Left hindlimb (tissue), 1 donor: ENCODE results near the gene DIS3.
A peak's percentile ranks its signal among the peaks of the same experiment; 100 is the strongest.
"Not testable (repeated sequence)": the region's sequence is repeated elsewhere in the genome, so short reads cannot be mapped to it uniquely, and the experiment has no call there.

Experiments
- DNase-seq: peaks from one replicate; pipeline ENCODE4 v3.0.0-alpha.2; 2018

The DIS3 gene, protein sequence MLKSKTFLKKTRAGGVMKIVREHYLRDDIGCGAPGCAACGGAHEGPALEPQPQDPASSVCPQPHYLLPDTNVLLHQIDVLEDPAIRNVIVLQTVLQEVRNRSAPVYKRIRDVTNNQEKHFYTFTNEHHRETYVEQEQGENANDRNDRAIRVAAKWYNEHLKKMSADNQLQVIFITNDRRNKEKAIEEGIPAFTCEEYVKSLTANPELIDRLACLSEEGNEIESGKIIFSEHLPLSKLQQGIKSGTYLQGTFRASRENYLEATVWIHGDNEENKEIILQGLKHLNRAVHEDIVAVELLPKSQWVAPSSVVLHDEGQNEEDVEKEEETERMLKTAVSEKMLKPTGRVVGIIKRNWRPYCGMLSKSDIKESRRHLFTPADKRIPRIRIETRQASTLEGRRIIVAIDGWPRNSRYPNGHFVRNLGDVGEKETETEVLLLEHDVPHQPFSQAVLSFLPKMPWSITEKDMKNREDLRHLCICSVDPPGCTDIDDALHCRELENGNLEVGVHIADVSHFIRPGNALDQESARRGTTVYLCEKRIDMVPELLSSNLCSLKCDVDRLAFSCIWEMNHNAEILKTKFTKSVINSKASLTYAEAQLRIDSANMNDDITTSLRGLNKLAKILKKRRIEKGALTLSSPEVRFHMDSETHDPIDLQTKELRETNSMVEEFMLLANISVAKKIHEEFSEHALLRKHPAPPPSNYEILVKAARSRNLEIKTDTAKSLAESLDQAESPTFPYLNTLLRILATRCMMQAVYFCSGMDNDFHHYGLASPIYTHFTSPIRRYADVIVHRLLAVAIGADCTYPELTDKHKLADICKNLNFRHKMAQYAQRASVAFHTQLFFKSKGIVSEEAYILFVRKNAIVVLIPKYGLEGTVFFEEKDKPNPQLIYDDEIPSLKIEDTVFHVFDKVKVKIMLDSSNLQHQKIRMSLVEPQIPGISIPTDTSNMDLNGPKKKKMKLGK

DNA sequence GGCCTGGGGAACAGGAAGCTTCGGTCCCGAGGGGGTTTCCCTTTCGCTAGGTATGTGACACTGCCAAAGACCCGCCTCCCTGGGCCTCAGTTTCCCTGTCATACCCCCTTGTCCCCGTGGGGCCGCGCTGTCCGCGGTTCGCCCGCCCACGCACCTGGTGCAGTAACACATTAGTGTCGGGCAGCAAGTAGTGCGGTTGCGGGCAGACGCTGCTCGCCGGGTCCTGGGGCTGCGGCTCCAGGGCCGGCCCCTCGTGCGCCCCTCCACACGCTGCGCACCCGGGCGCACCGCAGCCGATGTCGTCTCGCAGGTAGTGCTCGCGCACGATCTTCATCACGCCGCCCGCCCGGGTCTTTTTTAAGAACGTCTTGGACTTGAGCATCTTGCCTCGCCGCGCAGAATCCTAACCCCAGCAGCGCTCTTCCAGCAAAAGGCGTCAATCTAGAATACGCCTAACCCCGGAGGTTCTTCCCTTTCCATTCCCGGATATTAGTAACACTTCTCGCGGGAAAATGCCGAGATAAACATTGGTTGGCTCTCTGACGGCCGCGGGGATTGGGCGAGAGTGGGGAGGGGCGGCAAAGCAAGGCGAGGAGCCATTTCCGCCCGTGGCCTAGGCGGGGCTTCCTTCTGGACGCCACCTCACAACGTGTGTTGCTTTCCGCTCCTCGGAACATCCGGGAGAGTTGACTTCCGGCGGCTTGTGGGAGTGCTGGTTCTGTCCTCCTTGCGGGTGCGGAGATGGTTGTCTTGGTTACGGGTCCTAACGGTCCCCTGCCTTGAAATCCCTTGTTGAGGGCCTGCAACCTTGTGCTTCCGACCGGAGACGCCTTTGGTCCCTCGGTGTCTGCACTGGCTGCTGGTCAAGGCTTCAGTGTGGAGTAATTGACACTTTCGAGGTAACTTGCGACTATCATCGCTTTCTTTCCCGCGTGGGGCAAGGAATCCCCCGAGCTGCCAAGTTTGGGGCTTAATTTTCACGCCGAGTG is at the start of gene DIS3, which contains the start of gene PIBF1:
TSS of gene DIS3 (minus strand) at position 450 of the 989 bp plus-strand sequence. CDS start at position 382, 68 bp downstream.
TSS of gene PIBF1 (plus strand) at position 683 of the 989 bp plus-strand sequence. CDS start 1,337 bp downstream, outside the sequence.
- DNase-seq, result peak; percentile 98

DNA sequence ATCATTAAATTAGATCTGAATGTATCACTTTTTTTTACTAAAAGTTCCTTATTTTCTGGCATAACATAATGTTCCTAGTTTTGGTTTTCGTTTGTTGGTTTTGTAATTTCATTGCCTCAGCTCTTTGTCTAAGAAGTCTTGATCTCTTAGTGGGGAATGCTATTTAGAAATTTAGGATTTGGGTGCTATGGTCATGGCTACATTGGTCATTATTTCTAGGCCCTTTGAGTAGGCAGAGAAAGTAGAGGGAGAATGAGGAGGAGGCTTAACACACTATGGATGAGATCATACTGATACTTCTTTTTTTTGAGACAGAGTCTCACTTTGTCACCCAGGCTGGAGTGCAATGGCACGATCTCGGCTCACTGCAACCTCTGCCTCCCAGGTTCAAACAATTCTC is 42.0 kb upstream of the DIS3 start:
- no peak for DNase-seq

DNA sequence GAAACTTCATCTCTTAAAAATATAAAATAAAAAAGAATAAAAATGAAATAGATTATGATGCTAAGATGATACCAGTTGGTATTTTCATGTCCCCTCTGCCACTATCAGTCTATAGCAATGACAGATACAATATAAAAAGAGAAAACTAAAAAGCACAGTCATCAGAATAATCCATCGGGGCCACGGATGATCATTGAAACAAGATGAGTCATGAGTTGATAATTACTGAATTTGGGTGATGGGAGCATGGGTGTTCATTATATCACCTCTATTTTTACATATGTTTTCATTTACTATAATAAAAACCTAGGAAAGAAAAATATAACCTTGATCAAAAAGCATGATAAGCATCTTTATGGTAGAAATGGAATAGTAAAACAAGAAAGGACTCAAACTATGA is 41.4 kb upstream of the DIS3 start:
- no peak for DNase-seq

DNA sequence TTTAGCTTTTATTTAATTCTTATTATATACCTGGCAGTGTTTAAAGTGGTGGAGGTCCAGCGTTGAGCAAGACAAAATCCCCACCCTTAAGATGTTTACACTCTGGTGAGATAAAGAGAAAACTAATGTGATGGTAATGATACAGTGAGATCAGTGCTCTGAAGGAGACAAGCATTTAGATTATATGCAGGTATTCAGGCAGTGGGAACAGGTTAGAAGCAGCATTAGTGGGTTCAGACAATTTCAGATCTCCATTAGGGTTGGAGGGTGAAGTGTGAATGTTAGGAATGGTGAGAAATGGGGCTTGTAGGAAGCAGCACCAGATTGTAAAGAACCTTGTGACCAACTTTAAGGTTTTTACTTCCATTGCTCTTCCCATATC is 39.2 kb upstream of the DIS3 start:
- DNase-seq, result no peak

DNA sequence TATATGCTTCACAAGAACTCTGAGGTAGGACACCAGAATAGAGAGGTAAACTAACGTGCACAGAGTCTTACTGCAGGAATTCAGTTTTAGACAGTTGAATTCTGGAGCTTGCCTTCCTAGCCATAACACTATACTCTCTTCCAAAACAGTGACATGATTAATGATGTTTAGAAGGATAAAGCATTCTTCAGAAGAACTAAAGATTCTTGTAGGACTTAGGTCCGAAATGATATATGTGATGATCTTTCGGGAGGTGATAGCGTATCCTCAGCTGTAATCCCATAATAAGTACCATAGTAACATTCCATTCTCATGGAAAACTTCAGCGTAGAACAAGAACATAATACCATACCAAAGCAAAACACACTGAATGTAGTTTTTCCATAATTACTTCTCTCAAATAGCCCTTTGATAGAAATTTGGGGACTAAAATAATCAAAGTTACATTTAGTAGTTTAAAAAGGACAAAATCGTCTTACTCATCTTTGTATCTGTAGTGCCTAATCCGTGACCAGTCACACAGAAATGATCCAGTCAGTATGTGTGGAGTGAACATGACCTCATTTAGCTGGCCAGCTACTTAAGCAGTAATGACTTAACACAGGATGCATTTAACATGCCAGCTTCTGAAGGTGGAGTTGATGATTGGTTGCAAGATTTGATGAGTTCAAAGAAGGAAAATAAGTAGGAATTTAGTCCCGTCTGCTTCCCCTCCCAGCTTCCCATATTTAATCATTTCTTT is 38.6 kb upstream of the DIS3 start:
- no peak for DNase-seq

DNA sequence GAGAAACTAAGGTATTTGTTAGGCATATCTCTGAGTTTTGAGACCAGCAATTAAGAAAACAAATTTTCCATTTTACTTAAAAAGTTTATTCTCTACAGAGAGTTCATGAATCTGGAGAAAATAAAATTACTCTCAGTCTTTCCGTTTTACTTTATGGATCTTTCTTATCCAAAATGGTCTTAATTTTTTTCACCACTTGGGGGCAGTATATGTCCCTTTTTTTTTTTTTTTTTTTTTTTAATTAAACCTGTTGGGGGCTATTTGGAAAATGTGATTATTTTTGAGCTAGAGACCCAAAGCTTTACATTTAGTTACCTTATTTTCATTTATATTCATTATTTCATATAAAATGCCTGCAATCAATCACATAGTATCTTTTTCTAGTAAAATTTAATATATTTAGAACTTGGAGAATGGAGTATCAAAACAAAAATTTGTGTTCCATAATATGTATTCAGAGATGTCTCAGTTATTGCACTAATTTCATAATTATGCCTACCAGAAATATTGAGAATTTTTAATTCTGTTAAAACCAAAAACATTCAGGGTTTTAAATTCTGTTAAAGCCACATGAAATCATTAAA is 27.3 kb upstream of the DIS3 start:
- DNase-seq, result no peak

DNA sequence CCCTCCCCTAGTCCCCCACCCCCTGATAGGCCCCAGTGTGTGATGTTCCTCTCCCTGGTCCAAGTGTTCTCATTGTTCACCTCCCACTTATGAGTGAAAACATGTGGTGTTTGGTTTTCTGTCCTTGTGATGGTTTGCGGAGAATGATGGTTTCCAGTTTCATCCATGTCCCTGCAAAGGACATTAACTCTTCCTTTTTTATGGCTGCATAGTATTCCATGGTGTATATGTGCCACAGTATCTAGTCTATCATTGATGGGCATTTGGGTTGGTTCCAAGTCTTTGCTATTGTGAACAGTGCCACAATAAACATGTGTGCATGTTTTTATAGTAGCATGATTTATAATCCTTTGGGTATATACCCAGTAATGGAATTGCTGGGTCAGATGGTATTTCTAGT is 24.8 kb upstream of the DIS3 start:
- not testable (repeated sequence) for DNase-seq

DNA sequence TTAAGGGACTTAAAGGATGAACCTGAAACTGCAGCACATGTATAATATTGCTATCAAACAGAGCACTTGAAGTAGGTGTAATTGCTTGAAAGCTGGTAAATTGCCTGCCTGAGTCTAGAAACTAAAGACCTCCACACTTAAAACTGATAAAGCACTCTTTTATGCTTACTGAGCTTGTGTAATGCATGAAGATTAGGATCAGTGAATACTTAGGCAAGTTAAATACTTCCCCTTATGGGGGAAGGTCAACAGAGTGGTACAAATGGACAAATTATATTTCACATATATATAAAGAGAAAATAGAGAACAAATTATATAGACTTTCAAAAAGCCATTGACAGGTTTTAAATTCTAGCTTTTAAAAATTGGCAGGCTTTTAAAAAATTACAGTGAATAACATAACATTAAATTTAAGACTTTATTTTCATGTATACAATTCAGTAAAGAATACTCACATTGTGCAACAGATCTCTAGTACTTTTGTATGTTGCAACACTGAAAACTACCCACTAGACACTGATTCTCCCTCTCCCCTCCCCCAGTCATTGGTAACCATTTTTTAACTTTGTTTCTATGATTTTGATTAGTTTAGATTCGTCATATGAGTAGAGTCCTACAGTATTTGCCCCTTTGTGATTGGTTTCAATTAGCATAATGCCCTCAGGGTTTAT is 24.1 kb upstream of the DIS3 start:
- no peak for DNase-seq

DNA sequence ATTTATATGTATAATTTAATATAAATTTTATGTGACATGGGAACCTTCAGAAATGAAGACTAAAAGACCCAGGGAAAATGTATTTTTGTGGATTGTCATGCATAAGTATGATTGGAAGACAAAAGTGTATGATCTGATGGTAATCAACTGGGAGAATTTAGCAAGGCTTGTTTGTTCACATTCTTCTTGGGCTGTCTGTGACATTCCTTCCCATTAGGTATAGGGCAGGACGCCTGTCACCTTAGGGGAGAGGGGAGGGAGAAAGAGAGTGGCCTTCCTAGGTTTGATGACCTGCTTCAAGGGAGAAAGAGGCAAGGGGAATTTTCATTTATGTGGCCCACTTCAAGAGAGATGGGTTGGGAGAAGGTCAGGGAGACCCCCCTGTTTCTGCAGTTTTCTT is 22.6 kb upstream of the DIS3 start:
- DNase-seq, result no peak

DNA sequence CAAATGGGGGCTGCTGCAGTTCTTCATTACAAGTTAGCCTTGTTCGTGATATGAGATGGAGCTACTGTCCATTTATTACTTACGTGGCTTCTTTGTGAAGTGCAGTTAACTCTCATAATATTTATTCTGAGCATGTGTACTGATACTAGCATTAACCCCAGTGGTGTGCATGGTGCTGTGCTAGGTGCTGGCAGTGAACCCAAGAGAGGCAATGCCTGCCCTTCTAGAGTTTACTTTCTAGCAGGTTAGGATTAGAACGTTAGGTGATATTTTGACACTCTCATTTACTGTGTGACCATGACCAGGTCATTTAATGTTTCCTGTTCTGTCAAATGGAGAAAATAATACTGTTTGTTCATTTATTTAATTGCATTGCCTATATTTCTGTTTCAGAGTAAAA is 17.1 kb upstream of the DIS3 start:
- DNase-seq, result no peak

DNA sequence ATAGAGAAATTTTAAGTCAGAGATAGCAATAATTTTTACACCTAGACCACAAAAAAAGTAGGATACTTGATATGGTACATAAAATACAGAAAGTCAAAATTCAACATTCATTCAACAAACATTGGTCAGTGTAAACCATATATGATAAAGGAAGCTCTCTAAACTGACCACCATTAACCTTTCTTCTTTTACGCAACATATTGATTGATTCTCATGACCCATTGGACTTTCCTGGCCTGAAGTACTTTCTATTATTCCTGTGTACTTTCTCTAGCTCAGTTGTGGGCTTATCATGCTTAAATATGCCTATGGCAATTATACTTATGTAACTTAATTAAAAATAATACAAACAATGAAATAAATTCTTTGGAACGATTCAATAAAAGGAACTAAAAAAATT is 10.9 kb upstream of the DIS3 start:
- no peak for DNase-seq

DNA sequence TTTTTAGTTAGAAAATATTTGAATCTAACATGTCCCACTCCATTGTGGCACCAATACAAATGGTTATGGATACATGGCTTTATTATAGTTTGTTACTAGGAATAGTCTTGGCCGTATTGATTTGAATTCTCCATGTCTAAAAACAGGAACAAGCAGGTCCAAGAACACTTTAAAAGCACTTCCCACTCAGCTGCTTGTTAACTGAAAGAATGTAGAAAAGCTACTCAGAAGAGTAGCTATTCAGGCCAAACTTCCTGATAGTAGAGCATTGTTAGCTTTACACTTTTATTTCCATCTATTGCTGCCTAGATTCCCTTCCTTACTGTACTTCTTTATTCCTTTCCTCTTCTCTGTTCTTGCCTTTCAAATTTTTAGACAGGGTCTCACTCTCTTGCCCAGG is 7.1 kb upstream of the DIS3 start:
- DNase-seq, result no peak

DNA sequence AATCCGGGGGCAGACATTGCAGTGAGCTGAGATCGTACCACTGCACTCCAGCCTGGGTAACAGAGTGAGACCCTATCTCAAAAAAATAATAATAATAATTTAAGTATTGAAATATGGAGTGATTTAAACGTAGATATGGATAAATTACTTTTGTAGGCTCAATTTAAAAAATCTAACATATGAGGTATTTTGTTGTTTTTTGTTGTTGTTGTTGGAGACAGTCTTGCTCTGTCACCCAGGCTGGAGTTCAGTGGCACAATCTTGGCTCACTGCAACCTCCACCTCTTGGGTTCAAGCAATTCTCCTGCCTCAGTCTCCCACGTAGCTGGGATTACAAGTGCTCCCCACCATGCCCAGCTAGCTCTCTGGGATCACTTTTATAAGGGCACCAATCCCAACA is 3.0 kb upstream of the DIS3 start:
- DNase-seq, result not testable (repeated sequence)

DNA sequence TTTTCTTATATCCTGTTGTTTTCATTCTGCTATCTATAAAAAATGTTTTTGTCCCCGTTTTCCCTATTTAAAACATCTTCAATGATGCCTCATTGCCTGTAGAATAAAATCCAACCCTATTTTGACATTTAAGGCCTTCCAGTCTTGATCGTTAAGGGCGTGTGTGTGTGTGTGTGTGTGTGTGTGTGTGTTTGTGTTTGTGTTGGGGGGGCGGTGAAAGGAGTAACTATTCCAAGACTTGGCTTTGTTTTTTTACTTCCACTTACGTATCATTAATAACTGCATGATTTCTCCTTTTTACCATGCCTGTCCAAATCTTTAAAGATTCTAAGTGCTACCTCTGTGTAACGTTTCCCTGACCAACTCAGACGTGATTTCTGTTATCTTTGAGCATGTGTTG is 1.0 kb upstream of the DIS3 start:
- no peak for DNase-seq

DNA sequence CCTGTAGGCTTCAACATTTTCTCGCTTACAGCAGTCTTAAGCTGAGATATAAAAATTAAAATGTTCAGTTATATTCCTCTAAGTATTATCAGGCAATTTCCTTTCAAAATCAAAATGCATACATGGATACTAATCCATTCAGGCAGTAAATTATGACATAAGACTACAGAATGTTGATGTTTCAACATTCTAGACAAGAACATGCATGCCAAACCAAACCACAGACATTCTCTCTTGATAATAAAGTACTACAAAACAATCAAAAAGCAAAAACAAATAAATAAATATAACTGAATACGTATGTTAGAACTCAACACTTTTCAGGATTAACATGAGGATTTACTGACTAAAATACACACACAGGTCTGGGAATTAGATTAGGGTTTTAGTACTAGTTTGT is 7.7 kb downstream of the DIS3 start:
- no peak for DNase-seq

DNA sequence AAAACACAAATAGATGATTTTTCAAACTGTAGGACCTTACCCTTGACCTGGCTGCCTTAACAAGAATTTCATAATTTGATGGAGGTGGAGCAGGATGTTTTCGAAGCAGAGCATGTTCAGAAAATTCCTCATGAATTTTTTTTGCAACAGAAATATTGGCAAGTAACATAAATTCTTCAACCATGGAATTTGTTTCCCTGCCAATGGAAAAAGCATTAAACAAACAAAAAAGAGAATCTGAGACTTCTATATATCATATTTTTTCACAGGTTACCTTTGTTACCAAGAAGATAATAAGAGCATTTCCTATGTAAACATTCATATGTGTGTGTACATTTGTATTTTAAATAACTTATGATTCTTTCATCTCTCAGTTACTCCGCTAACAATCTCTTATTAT is 18.3 kb downstream of the DIS3 start:
- no peak for DNase-seq

DNA sequence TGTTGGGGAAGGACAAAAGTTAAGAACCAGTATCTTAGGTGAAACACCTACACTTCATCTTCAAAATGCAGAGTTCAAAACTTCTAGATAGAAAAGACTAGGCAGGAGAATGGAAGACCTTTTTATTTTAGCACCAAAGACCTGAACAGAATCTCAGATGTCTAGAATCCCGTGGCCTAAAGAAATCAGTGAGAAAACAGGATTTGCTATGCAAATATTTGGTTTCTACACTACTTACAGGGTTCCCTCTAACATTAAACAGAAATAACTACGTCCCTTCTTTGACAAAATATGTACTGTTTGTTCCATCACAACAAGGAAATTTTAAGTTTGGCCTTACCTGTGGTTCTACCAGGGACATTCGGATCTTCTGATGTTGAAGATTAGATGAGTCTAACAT is 21.5 kb downstream of the DIS3 start:
- no peak for DNase-seq

DNA sequence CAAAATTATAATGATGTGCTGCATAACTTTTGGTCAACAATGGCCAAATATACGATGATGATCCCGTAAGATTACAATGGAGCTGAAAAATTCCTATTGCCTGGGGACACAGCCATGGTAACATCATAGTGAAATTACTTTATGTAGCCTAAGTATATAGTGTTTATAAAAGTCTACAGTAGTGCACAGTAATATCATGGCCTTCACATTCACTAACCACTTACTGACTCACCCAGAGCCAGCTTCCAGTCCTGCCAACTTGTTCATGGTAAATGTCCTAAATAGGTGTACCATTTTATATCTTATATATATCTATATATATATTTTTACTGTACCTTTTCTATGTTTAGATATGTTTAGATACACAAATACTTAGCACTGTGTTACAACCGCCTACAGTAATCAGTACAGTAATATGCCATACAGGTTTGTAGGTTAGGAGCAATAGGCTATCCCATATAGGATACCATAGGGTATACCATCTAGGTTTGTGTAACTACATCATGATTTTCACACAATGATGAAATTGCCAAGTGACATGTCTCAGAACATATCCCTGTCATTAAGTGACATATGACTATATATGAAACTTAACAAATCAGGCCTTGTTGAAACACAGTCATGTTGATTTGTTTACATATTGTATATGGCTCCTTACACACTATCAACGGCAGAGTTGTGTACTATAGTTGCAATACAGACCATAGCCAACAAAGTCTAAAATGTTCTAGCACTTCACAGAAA is 23.7 kb downstream of the DIS3 start:
- no peak for DNase-seq

DNA sequence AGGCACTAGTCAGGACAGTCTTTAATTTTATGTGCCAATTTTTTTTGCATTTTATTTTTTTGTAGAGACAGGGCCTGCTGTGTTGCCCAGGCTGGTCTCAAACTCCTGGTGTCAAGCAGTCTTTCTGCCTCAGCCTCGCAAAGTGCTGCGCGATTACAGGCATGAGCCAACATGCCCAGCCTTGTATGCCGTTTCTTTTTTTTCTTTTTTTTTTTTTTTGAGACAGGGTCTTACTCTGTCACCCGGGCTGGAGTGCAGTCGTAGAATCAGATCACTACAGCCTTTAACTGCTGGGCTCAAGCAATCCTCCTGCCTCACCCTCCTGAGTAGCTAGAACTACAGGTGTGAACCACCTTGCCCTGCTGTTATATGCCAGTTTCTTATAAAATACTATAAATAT is 27.6 kb downstream of the DIS3 start:
- no peak for DNase-seq

DNA sequence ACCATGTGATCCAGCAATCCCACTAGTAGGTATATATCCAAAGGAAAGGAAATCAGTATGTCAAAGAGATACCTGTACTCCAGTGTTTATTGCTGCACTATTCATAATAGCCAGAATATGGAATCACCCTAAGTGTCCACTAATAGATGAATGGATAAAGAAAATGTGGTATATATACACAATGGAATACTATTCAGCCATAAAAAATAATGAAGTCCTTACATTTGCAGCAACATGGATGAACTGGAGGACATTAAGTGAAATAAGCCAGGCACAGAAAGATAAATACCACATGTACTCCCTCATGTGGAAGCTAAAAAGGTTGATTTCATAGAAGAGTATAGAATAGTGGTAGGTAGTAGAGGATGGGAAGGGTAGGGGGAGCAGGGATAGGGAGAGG is 30.5 kb downstream of the DIS3 start:
- DNase-seq, result no peak
